ACHN (cell line): Measurements from ENCODE around the gene CTSC.

Experiments used
- DNase-seq: peaks from one replicate; pipeline ENCODE4 v3.0.0-alpha.2; 2015
- in situ Hi-C: cut with HindIII; loops from 2 replicates; pipeline ENCODE4 v1.10.0; 2017; ENCODE audit warnings: low sequenced_read_pairs, low pct_ligation_motif_present, low pct_unique_long_range_greater_than_20kb

CTSC gene

DNA sequence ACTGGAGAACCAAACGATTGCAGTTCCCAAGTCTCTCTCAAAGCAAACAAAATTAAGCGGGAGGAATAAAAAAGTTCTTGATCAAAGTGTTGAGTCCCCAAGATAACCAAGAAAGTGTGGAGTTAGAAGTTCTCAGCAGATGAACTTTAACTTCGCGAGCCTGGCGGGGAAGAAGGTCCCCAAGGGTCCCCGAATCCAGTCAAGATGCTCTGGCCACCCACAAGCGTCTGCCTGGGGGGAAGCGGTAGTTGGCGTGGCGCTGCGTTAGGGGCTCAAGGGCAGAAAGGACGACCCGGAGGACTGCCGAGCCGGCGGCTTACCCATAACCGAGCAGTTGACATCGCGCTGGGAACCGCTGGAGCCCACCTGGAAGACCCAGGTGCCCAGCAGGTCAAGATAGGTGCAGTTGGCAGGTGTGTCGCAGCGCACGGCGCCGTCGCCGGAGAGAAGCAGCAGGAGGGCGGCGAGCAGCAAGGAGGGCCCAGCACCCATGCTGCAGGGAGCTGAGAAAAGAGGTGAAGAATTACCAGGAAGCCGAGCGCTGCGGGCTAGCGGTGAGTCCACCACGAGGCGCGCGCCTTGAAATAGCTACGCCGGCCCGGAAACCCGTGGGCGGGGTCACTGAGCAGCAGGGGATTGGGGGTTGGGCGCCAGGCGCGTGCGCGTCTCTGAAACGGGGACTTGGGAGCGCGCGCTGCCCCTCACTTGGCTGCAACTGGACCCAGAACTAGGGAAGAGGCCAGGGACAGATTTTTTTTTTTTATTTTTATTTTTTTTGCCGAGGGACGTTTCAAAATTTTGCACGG lies at the start of gene CTSC:
Gene CTSC, minus strand, starts transcription at position 556 of the 806 bp plus-strand sequence. Its CDS starts 64 bp downstream, at position 492.
- in situ Hi-C loops, result no loop called here
- peak; percentile 92 for DNase-seq

GRCh38 chr11:88384669-88385005 lies 47.1 kb upstream of the CTSC start:
- in situ Hi-C loops, result no loop called here
- peak; percentile 43 for DNase-seq

DNA sequence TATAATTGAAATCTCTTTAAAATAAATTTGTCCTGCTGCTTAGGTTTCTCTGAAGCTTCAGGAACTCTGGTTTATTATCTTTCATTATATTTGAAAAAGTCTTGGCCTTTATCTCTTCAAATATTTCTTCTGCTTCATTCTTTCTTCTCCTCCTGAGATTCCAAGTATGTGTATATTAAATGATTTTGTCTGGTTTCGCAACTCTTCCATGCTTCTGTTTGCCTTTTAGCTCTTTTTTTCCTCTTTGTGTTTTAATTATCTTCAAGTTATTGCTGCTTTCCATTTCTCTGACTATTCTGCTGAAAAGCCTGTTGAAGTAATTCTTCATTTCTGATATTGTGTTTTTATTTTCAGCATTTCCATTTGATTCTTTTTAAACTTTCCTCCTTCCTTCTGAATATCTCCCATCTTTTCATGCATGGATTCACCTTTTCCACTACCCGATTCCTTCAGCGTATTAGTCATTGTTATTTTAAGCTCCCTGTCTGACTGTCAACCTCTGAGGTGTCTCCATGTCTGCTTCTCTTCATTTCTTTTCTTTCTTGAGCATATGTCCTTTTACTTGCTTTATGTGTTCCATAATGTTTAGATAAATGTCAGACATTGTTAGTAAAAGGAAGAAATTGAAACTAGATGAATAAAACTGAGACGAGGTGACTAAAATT lies 46.6 kb upstream of the CTSC start:
- in situ Hi-C loops, result no loop called here
- DNase-seq, result peak; percentile 70

GRCh38 chr11:88383447-88383846 lies 45.9 kb upstream of the CTSC start:
- in situ Hi-C loops, result no loop called here
- no peak for DNase-seq

DNA sequence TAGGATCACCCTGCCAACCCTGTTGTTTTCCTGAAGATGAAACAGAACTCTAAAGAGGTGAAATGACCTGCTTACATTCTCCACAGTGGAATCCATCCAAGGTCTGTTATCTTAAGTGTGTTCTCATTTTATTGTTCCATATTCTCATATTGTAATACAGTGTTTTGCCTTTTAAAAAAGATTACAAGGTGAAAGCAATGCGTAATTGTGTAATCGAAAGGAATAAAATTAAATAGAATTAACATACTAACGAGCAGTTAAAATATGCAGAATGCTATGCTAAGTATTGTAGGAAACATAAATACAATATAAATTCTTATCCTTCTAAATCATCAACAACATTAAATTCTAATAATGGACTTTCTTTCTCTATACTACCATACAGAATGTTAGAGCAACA lies 41.6 kb upstream of the CTSC start:
- DNase-seq, result no peak
- in situ Hi-C loops, result no loop called here

DNA sequence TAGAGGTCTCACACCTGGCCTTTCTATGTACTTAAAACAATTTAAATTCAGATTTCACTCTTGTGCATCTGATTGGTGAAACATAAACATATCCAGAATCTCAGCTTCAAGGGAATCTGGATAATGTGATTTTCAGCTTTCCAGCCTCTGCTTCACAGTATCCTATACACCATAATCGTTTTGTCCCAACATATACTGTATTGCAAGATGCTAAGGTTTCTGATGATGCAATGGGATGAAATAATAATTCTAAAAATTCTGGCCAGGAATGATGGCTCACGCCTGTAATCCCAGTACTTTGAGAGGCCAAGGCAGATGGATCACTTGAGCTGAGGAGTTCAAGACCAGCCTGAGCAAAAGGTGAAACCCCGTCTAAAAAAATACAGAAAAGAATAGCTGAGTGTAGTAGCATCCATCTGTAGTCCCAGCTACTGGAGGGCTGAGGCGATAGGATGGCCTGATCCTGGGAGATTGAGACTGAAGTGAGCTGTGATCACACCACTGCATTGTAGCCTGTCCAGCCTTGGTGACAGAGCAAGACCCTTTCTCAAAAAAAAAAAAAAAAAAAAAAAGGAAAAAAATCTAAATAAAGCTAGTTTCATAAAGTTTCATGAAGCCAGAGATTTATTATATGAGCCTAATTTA lies 41.0 kb upstream of the CTSC start:
- in situ Hi-C loops, result no loop called here
- no peak for DNase-seq

DNA sequence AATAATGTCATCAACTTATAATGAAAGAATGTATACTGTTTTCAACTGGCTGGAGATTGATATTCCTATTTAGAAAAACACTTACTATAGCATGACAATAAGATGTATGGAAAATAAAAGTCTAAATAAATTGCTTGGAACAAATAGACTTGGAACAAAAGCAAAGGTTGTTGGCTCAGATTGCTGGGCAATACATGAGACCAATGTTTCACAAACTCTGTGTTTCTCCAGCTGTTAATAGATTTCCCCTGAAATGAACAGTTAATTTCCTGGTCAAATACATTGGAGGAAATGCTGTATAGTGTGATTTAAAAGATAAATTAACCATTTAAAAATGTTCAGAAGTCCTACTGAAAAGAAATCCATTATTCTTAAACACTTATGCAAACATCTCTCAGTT lies 40.1 kb upstream of the CTSC start:
- DNase-seq, result no peak
- in situ Hi-C loops, result no loop called here

DNA sequence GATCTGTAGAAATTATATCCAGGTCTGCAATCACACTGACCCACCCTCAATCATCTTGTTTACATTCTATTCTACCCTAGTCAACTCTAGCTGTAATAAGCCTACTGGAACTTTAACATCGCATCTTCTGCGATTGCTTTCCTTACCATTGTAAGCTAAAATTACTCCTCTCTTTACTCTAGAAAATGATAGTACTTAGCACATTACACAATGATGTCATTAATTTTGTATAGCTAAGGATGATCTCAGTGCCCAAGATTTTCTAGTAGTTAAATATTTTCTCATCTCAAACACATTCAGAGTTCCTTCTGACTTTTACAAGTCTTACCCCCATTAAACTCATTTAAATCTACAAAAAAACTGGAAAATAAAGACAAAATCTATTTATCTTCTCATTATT lies 39.6 kb upstream of the CTSC start:
- peak; percentile 59 for DNase-seq
- in situ Hi-C loops, result no loop called here

DNA sequence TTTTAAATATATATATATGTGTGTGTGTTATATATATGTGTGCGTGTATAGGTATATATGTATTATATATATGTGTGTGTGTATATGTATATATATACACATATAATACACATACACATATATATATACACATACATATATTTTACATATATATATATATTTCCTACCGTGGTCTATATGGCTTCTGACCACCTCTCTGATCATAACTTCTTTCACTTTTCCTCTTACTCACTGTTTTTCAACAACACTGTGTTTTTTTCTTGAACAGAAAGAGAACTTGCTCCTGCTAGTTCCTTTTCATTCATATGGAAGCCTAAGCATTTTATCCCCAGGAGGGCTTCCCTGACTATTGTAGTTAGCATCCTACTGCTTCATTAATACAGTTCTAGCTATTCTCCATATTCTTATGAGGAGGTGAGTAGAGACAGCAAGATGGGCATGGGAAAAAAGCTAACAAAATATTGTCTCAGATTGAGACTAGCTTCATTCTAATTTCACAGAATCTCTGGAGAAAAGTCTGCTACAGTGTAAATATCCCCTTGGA lies 38.5 kb upstream of the CTSC start:
- no peak for DNase-seq
- in situ Hi-C loops, result no loop called here

DNA sequence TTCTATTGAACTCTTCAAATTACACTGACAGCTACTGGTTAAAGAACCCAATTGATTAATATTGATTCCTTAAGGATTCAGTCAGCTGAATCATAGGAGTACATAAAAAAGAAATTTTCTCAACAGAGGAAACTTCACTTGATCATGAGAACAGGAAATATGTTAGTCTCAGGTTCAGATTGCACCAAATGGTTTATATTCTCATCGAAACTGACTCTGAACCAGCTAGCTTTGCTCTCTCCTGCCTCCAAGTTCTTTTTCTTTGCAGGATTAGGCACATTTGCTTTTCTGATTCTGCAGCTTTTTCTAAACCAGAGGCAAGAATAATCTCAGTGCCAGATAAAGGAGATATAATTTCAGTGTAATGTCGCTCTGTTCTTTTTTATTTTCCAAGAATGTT lies 33.2 kb upstream of the CTSC start:
- DNase-seq, result no peak
- in situ Hi-C loops, result no loop called here

DNA sequence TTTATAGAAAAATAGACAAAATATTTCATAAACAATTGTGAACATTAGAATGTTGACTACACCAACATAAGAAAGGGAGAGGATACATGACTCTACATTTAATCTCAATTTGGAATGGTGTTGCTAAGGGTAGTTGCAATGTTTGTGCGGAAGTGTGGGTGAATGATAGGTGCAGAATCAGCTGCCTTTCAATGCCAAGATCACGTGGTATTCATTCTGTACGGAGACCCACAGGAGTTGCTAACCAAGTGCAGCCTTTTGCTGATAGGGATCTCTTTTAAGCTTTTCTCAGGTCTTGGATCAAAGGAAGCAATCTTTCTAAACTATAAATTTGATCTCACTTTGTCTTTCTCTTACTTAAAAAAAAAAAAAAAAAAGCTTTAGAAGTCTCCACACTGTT lies 29.8 kb upstream of the CTSC start:
- no peak for DNase-seq
- in situ Hi-C loops, result no loop called here

GRCh38 chr11:88363648-88364065 lies 26.1 kb upstream of the CTSC start:
- DNase-seq, result no peak
- in situ Hi-C loops, result no loop called here

- in situ Hi-C loops, result no loop called here
These were observed 25.5 kb upstream of the CTSC start for GRCh38 chr11:88363004-88363403.

DNA sequence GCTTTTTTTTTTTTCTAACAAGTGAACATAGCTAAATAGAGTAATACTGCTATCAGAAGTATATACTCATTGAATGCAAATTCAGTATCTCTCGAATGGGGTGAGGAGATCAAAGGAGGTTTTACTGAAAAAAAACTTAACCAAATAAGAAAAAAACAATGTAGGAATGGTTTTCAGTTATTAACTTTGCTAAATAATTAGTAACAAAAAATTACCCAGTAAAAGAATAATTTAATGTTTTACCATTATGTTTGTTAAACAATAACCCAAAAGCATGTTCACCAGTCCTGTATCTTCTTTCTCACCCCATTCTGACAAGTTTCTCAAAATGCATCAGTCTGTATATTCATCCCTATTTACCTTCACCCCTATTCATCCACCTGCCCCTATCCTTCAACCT lies 22.6 kb upstream of the CTSC start:
- peak; percentile 33 for DNase-seq
- in situ Hi-C loops, result no loop called here

More at GRCh38 chr11:88363004-88363403, 25.5 kb upstream of the CTSC start:
- no peak for DNase-seq

- in situ Hi-C loops, result no loop called here
- DNase-seq, result peak; percentile 30
These were observed 22.0 kb upstream of the CTSC start for GRCh38 chr11:88359541-88359940.

GRCh38 chr11:88359114-88359513 lies 21.6 kb upstream of the CTSC start:
- in situ Hi-C loops, result no loop called here

DNA sequence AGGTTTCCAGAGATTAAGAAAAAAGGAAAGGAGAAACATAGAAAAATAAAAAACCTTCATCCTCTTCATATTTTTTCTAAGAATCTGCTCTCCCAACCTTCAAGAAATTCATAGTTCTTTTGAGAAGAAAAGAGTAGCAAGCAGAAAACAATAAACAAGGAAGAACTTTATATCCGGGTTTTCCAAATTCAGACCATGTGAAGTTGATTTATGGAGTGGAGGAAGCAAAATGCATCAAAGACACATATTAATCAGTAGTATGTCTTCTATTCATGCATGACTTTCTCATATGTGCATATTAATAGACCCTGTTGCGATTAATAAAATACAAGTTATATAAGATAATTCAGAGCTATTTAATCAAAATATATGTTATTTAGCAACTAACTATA lies 20.5 kb upstream of the CTSC start:
- no peak for DNase-seq

More at GRCh38 chr11:88359114-88359513, 21.6 kb upstream of the CTSC start:
- DNase-seq, result no peak

GRCh38 chr11:88357323-88358039 lies 19.9 kb upstream of the CTSC start:
- in situ Hi-C loops, result no loop called here
- peak; percentile 48 for DNase-seq

More for the DNA sequence above, 20.5 kb upstream of the CTSC start:
- in situ Hi-C loops, result no loop called here

- no peak for DNase-seq
- in situ Hi-C loops, result no loop called here
These were observed 18.4 kb upstream of the CTSC start for GRCh38 chr11:88355887-88356286.
